HG03432 (cell line): Measurements from ENCODE around the gene PLA2R1.
A peak's percentile ranks its signal among the peaks of the same experiment; 100 is the strongest.

Experiments
- ATAC-seq: cut with Tn5 transposase; IDR thresholded peaks from one replicate; pipeline ENCODE4 v1.9.1; 2021; ENCODE audit warnings: mild to moderate bottlenecking, moderate library complexity; ENCODE audit not compliant: unreplicated experiment

PLA2R1 gene

GRCh38 chr2:160033732-160034392 is 28.6 kb downstream of the PLA2R1 start:
- ATAC-seq = no peak

GRCh38 chr2:160029270-160029628 is 33.2 kb downstream of the PLA2R1 start:
- no peak for ATAC-seq

- no peak for ATAC-seq
Measured at GRCh38 chr2:160028431-160029269, 33.8 kb downstream of the PLA2R1 start.

GRCh38 chr2:160022162-160022561 is 40.3 kb downstream of the PLA2R1 start:
- ATAC-seq = no peak

- no peak for ATAC-seq
Measured at GRCh38 chr2:160019374-160020090, 42.9 kb downstream of the PLA2R1 start.

GRCh38 chr2:160015746-160016145 is 46.7 kb downstream of the PLA2R1 start:
- no peak for ATAC-seq

- ATAC-seq = no peak
Measured at GRCh38 chr2:160014227-160014626, 48.2 kb downstream of the PLA2R1 start.

- ATAC-seq = no peak
Measured at GRCh38 chr2:160010361-160011145, 51.9 kb downstream of the PLA2R1 start.

GRCh38 chr2:160007111-160007510 is 55.3 kb downstream of the PLA2R1 start:
- ATAC-seq = no peak

GRCh38 chr2:160006475-160006874 is 55.9 kb downstream of the PLA2R1 start:
- peak; percentile 75 for ATAC-seq

GRCh38 chr2:160005908-160006307 is 56.5 kb downstream of the PLA2R1 start:
- peak; percentile 17 for ATAC-seq

GRCh38 chr2:160005476-160005875 is 56.9 kb downstream of the PLA2R1 start:
- no peak for ATAC-seq

GRCh38 chr2:159998961-159999360 is 63.5 kb downstream of the PLA2R1 start:
- ATAC-seq = no peak

- ATAC-seq = no peak
Measured at GRCh38 chr2:159998243-159998642, 64.2 kb downstream of the PLA2R1 start.

GRCh38 chr2:159996792-159997546 is 65.4 kb downstream of the PLA2R1 start:
- no peak for ATAC-seq

GRCh38 chr2:159995038-159995437 is 67.4 kb downstream of the PLA2R1 start:
- no peak for ATAC-seq

GRCh38 chr2:159989249-159989648 is 73.2 kb downstream of the PLA2R1 start:
- no peak for ATAC-seq

- no peak for ATAC-seq
Measured at GRCh38 chr2:159988412-159988970, 73.9 kb downstream of the PLA2R1 start.

GRCh38 chr2:159987181-159987580 is 75.2 kb downstream of the PLA2R1 start:
- ATAC-seq = no peak

- ATAC-seq = no peak
Measured at GRCh38 chr2:159985656-159986055, 76.8 kb downstream of the PLA2R1 start.
